ENCODE measurements around the gene MED9. TPM values are rescaled to one million over a fixed set of nuclear protein-coding genes. Genes with fewer than 3 reads are reported as not detected.
"Not testable (repeated sequence)": the region's sequence is repeated elsewhere in the genome, so short reads cannot be mapped to it uniquely, and the experiment has no call there.

MED9 gene
- total and polyA plus RNA-seq, 2 of the 4 experiments (the other 2 are of a cell fraction): 6.1 to 10.1 TPM

- H4K5ac ChIP-seq (ENCODE audit: low read depth, low read length); H3K56ac ChIP-seq (ENCODE audit: extremely low read depth, insufficient read depth, low read length); H3K9me3 ChIP-seq (ENCODE audit: control insufficient read depth, insufficient read depth, low read length); H3K4me3 ChIP-seq (ENCODE audit: insufficient read depth, low read depth, low read length); H3K23ac ChIP-seq (ENCODE audit: low read depth, low read length); POLR2A ChIA-PET (ENCODE audit: unreplicated experiment); H4K20me1 ChIP-seq (ENCODE audit: insufficient read depth, low read length); H3K36me3 ChIP-seq (ENCODE audit: control insufficient read depth, insufficient read depth, low read length); intact Hi-C loops (cut with micrococcal nuclease); H3K4me2 ChIP-seq (ENCODE audit: low read depth, low read length); CTCF ChIA-PET; H3K9ac ChIP-seq (ENCODE audit: low read depth, low read length); H3K27ac ChIP-seq (ENCODE audit: insufficient read depth, low read length); H2AFZ ChIP-seq (replicated peaks; ENCODE audit: low read length, poor library complexity); H3K18ac ChIP-seq (ENCODE audit: low read depth, low read length); H3K9me1 ChIP-seq (ENCODE audit: insufficient read depth, low read length); H3K4me1 ChIP-seq (ENCODE audit: control insufficient read depth, insufficient read depth, low read length); H4K91ac ChIP-seq (ENCODE audit: insufficient read depth, low read depth, low read length); H2BK20ac ChIP-seq (ENCODE audit: low read depth, low read length); H2BK5ac ChIP-seq (ENCODE audit: low read depth, low read length, poor library complexity, severe bottlenecking); H2BK120ac ChIP-seq (ENCODE audit: low read depth, low read length); H4K8ac ChIP-seq (ENCODE audit: low read depth in 2 of 2, low read length in 2 of 2); H3K4ac ChIP-seq (ENCODE audit: low read depth, low read length); in situ Hi-C loops (cut with MboI; ENCODE audit: low sequenced_read_pairs); H2AK5ac ChIP-seq (ENCODE audit: low read depth, low read length); H2BK15ac ChIP-seq (ENCODE audit: low read depth, low read length); BruUV-seq (replicated peaks); H2AK9ac ChIP-seq (replicated peaks; ENCODE audit: low read depth, low read length, poor library complexity); dilution Hi-C loops (cut with HindIII; ENCODE audit: low sequenced_read_pairs, unreplicated experiment); H3K79me1 ChIP-seq (ENCODE audit: low read depth in 1 of 2, low read length in 2 of 2); ATAC-seq (ENCODE audit: low read depth); H3K14ac ChIP-seq (replicated peaks; ENCODE audit: low read depth, low read length): not testable (repeated sequence)
- WGBS, 2 experiments (ENCODE audit: extremely low coverage in 2 of 2, insufficient read length in 1 of 2): no CpG with 5 or more reads among the region's 1 CpG
- peak; percentile 29 for DNase-seq
- peaks cover 48% of the 10 kb centered on the region for H3K27me3 ChIP-seq (ENCODE audit: control insufficient read depth, insufficient read depth, low read length)
Observed at GRCh38 chr17:17465878-17466277, 10.9 kb upstream of the MED9 start.
